ENCODE results near the gene PMEPA1.

PMEPA1 gene

GRCh38 chr20:57714409-57715267 is 4.8 kb upstream of the PMEPA1 start:
- no peak for DNase-seq
- H3K27ac ChIP-seq: no peak overlapping the region
- no peaks in the 10 kb centered on the region for H3K27me3 ChIP-seq (ENCODE audit: insufficient read depth, low read depth, severe bottlenecking)
- H3K36me3 ChIP-seq: no peaks in the 10 kb centered on the region
- TF ChIP-seq CTCF (IDR thresholded peaks at IDR 0.05; ENCODE audit: low read depth, low read length): no peak
- H3K4me3 ChIP-seq (ENCODE audit: low read depth, low read length): no peak overlapping the region
- H3K9me3 ChIP-seq (ENCODE audit: severe bottlenecking): no peaks in the 10 kb centered on the region

GRCh38 chr20:57713951-57714350 is 4.1 kb upstream of the PMEPA1 start:
- no peak for DNase-seq
- Histone ChIP-seq H3K9me3 (ENCODE audit: severe bottlenecking) (no peaks in the 10 kb centered on the region), H3K27me3 (ENCODE audit: insufficient read depth, low read depth, severe bottlenecking) (no peaks in the 10 kb centered on the region), H3K27ac (no peak overlapping the region), H3K4me3 (ENCODE audit: low read depth, low read length) (no peak overlapping the region), H3K36me3 (no peaks in the 10 kb centered on the region)
- TF ChIP-seq CTCF (IDR thresholded peaks at IDR 0.05; ENCODE audit: low read depth, low read length): no peak

GRCh38 chr20:57713505-57713903 is 3.7 kb upstream of the PMEPA1 start:
- H3K36me3 ChIP-seq: no peaks in the 10 kb centered on the region; the same call in 1 of the 2 replicates
- TF ChIP-seq CTCF (IDR thresholded peaks at IDR 0.05; ENCODE audit: low read depth, low read length): no peak
- H3K4me3 ChIP-seq (ENCODE audit: low read depth, low read length): no peak overlapping the region
- H3K27me3 ChIP-seq (ENCODE audit: insufficient read depth, low read depth, severe bottlenecking): no peaks in the 10 kb centered on the region
- DNase-seq: no peak
- no peak overlapping the region for H3K27ac ChIP-seq
- no peaks in the 10 kb centered on the region for H3K9me3 ChIP-seq (ENCODE audit: severe bottlenecking)

GRCh38 chr20:57712851-57713504 is 3.2 kb upstream of the PMEPA1 start:
- H3K27me3 ChIP-seq (ENCODE audit: insufficient read depth, low read depth, severe bottlenecking): no peaks in the 10 kb centered on the region

GRCh38 chr20:57712341-57712740 is 2.5 kb upstream of the PMEPA1 start:
- DNase-seq: no peak
- Histone ChIP-seq H3K36me3 (no peaks in the 10 kb centered on the region; the same call in 1 of the 2 replicates), H3K27me3 (ENCODE audit: insufficient read depth, low read depth, severe bottlenecking) (no peaks in the 10 kb centered on the region), H3K4me3 (ENCODE audit: low read depth, low read length) (no peak overlapping the region), H3K27ac (no peak overlapping the region), H3K9me3 (ENCODE audit: severe bottlenecking) (no peaks in the 10 kb centered on the region)
- no peak for TF ChIP-seq CTCF (IDR thresholded peaks at IDR 0.05; ENCODE audit: low read depth, low read length)

More at GRCh38 chr20:57712851-57713504, 3.2 kb upstream of the PMEPA1 start:
- Histone ChIP-seq H3K27ac (no peak overlapping the region), H3K4me3 (ENCODE audit: low read depth, low read length) (no peak overlapping the region), H3K9me3 (ENCODE audit: severe bottlenecking) (no peaks in the 10 kb centered on the region), H3K36me3 (no peaks in the 10 kb centered on the region; the same call in 1 of the 2 replicates)
- no peak for DNase-seq
- TF ChIP-seq CTCF (IDR thresholded peaks at IDR 0.05; ENCODE audit: low read depth, low read length): no peak
